ENCODE data around the gene STARD3NL.

The STARD3NL gene

GRCh38 chr7:38185395-38186307 lies 7.6 kb downstream of the STARD3NL start:
- DNase-seq (ENCODE audit: low read depth): no peak

- no peak for DNase-seq (ENCODE audit: low read depth)
Measured at GRCh38 chr7:38186593-38187314, 8.7 kb downstream of the STARD3NL start.

DNA sequence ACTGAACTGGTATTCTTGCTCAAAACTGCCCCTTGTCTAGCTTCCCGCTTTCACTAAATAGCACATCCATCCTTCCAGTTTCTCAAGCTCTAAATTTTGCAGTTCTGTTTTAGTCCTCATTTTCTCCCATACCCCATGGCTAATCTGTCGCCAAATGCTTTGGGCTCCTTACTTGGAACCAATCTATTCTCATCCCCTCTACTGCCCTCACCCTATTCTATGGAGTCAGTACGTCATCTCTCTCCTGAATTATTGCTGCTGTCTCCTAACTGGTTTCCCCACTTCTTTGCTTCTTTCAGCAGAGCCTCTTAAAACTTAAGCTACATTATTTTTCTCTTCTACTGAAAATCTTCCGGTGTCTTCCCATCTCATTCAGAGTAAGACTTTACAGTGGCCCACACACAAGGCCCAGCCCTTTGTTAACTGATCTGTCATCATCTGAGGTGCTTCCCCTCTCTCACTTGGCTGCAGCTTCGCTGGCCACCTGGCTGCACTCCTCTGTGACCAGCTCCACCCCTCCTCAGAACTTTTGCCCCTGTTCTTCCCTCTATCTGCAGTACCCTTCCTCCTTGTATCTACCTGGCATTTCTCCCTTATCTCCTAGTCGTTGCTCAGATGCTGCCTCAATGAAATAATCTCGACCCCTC lies 9.9 kb downstream of the STARD3NL start:
- no peak for DNase-seq (ENCODE audit: low read depth)

DNA sequence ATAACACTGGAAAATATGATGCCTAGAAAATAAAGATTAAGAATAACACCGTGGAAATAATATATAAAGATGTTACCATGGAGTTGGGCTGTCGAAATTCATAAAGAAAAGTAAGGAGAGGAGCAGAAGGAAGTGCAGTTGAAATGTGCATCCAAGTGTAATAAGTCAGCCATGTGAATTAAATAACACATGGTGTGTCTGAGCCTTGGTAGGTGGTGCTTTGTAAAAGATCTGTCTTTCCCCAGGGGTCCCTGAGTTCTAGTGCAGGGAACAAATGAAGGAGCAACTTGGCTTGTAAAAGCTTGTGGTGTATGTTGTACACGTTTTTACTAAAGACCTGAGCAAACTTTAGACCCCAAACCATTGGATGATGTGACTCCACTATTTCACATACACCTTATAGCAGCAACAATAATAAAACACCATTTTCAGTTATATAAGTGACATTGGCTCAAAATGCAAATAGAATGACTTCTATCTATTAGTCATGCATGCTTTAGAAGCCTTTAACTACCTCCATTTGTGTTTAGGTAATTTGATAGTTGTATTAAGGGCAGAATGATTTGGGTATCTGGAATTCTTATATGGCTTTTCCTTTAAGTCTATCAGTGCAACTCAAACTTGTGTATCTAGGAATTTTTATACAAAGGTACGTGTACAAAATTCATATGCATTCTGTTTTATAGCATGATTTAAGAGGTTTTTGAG lies 11.3 kb downstream of the STARD3NL start:
- no peak for DNase-seq (ENCODE audit: low read depth)

DNA sequence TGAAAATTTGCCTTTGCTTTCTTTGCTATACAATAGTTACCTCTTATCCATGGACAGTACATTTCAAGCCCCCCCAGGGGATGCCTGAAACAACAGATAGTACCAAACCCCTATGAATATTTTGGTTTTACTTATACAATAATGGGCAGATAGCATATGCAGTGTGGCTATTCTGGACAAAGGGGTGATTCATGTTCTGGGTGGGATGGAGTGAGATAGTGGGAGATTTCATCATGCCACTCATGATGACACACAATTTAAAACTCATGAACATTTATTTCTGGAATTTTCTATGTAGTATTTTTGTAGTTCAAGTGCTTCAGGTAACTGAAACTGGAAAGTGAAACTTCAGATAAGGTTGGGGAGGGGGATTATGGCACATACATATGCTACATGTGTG lies 12.0 kb downstream of the STARD3NL start:
- no peak for DNase-seq (ENCODE audit: low read depth)

GRCh38 chr7:38191791-38192190 lies 13.7 kb downstream of the STARD3NL start:
- no peak for DNase-seq (ENCODE audit: low read depth)

DNA sequence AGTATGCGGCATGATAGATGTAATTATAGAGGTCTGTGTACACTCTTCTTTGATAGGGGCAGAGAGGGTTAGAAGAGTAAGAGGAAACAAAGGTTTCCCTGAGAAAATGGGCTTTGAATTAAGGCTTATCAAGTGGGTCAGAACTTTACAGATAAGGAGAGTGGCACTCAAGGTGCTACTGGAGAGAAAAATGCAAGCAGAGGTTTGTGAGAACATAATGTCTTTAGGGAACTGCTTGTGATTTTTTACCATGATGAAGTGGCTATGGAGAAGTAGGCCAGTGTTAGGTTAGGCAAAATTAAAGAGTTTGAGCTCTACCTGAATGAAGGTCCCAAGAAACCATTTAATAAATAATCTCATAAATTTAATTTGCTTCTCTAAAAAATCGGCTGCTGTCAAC lies 14.3 kb downstream of the STARD3NL start:
- no peak for DNase-seq (ENCODE audit: low read depth)

DNA sequence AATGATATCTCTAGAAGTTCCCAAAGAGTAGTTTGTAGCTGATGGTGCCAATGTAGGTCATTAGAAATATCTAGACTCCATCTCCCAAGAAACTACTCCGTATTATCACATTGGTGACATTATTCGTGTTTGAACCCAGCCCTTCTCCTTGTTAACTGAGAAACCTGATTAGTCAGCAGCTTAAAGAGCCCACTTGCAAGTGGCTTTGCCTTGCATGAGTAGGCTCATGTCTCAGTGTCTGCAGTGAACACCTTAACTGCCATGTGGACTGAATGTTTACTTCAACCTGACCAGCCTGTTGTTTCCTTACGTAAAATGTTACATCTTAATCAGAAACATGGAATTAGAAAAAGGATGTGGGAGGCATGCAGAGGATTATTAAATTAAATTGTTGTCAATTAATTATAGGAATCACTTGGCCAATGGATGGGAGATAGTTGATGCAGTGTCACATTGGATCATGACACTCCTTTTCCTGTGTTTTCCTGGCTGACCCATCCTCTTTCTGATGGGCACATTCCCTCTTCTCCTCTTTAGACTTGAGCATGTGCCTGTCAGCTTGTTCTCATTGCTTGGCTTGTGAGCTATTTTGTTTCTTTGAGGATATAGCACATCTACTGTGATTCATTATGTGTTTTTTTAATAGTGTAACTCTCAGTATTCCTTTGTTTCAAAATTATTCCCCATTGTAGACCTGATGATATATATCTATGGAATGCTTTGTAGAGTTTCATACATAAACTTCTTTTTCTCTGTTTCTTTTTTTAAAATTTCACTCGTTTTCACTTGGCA lies 18.0 kb downstream of the STARD3NL start:
- no peak for DNase-seq (ENCODE audit: low read depth)

GRCh38 chr7:38198366-38198765 lies 20.3 kb downstream of the STARD3NL start:
- DNase-seq (ENCODE audit: low read depth): no peak

GRCh38 chr7:38199154-38199553 lies 21.1 kb downstream of the STARD3NL start:
- no peak for DNase-seq (ENCODE audit: low read depth)

GRCh38 chr7:38199782-38200181 lies 21.7 kb downstream of the STARD3NL start:
- no peak for DNase-seq (ENCODE audit: low read depth)

DNA sequence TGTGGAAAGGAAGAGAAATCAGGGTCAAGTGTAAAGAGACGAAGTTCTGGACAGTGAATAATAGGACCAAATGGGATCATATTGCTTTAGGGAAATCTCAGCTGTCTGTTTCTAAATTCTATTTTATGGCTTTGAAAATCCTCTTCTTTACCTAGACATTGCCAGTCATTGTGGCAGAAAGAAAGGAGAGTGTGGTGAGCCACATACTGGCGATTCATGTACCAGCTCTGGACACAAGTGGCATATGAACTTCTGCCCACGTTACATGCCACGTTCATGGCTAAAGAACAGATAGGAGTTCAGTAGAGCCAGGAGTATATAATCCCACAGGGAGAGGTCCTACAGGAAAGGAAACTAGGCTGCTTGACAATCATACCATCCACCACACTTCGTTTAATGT lies 28.0 kb downstream of the STARD3NL start:
- no peak for DNase-seq (ENCODE audit: low read depth)

DNA sequence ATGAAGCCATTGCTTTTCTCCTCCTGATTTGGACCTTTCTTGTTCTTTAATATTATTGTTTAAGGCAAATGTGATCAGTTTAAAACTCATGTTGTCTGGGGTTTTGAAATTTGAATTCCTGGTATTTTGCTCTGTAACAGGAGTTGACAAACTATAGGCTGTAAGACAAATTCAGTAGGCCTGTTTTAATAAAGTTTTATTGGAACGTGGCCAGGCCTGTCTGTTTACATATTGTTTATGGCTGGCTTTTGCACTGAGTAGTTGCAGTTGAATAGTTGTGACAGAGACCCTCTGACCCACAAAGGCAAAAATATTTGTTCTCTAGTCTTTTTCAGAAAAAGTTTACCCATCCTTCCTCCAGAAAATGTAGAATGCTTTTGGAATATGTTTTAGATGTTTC lies 29.8 kb downstream of the STARD3NL start:
- no peak for DNase-seq (ENCODE audit: low read depth)

DNA sequence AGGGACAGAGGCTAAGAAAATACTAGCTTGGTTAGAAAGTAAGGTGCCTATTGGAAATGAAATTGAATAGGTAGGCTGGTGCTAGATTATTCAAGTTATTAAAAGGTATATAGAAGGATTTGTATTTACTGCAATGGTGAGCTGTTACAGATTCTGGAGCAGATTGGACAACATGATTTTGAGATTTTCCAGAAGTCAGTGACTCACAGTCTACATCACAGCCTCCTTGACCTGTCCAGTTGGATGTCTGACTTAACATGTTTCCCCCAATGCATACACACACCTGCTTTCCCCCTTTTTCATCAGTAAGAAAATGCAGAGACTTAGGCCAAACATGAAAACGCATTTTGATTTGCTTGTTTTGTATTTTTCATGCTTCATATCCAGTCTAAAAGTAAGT lies 33.4 kb downstream of the STARD3NL start:
- DNase-seq (ENCODE audit: low read depth): no peak

DNA sequence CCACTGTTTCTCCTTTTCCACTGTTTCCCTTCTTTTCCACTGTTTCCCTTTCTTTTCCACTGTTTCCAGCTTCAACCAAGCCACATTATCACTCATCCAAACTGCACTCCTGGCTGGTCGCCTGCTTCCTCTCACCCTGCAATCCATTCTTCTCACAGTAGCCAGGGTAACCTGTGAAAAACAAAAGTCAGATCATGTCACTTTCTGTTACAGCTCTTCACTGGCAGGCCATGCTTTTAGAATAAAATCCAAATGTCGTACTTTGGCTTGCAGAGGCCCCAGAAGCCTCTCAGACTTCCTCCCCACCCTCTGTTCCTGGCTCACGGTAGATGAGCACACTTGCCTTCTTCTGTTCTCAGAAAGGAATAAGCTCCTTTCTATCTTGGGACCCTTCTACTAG lies 33.9 kb downstream of the STARD3NL start:
- no peak for DNase-seq (ENCODE audit: low read depth)

- no peak for DNase-seq (ENCODE audit: low read depth)
Measured at GRCh38 chr7:38215115-38215514, 37.1 kb downstream of the STARD3NL start.

- DNase-seq (ENCODE audit: low read depth): peak; percentile 52
Measured at GRCh38 chr7:38215735-38216670, 38.0 kb downstream of the STARD3NL start.

DNA sequence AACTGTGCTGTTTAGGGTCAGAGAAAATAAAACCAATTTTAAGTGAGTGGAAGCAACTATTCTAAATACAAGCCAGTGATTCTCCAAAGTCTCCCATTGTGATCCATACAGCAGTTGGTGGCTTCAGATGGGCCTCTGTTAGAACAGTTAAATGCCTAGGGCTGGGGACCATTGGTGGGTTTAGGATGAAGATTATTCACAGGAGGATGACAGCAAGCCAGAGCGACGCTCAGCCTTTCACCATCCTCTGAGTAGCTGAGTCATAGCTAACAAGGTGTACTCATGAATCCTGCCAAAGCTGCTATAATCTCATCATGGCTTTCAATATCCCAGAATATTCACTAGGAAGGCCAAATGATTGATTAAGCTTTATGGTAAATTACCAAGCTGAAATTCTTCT lies 39.6 kb downstream of the STARD3NL start:
- DNase-seq (ENCODE audit: low read depth): no peak

- no peak for DNase-seq (ENCODE audit: low read depth)
Measured at GRCh38 chr7:38220452-38220851, 42.4 kb downstream of the STARD3NL start.

GRCh38 chr7:38222481-38223096 lies 44.5 kb downstream of the STARD3NL start:
- DNase-seq (ENCODE audit: low read depth): no peak

All from activated T-helper 1 cell treated with Interleukin-2 at 50 U/mL for 16 hours (primary cell).